Peyer's patch (tissue), 4 donors: ENCODE data around the gene GBP3. TPM values are rescaled to one million over a fixed set of nuclear protein-coding genes. Genes with fewer than 3 reads are reported as not detected.
A peak's percentile ranks its signal among the peaks of the same experiment; 100 is the strongest.

Experiments
- DNase-seq, 3 donors: peaks; one replicate each; pipeline ENCODE4 v3.0.0-alpha.2; 2017 to 2019
- H3K27ac ChIP-seq, 4 donors: fragments of 200-600 bp; sonication (generic); one replicate each; pipeline ENCODE4 v1.5.1; 2016 to 2019
- H3K27me3 ChIP-seq, 2 donors: fragments of 200-600 bp; sonication (generic); one replicate each; pipeline ENCODE4 v1.5.1; 2019
- H3K36me3 ChIP-seq, 3 donors: fragments of 200-600 bp; sonication (generic); one replicate each; pipeline ENCODE4 v1.5.1; 2016 to 2019
- H3K4me1 ChIP-seq, 4 donors: fragments of 200-600 bp; sonication (generic); one replicate each; pipeline ENCODE4 v1.5.1; 2016 to 2019
- H3K4me3 ChIP-seq, 4 donors: fragments of 200-600 bp; sonication (generic); 1 replicate in 3 of 4; 2 replicates in 1 of 4; pipeline ENCODE4 v1.5.1; 2016 to 2019; ENCODE audit warnings: mild to moderate bottlenecking in 1 of 4
- H3K9me3 ChIP-seq, 4 donors: fragments of 200-600 bp; sonication (generic); one replicate each; pipeline ENCODE4 v1.5.1; 2016 to 2019; ENCODE audit warnings: mild to moderate bottlenecking in 1 of 4
- CTCF ChIP-seq, 6 experiments: fragments of 450-650 bp in 4 of 6; fragments of 200-600 bp in 2 of 6; sonication (generic) in 1 of 6; IDR thresholded peaks; one replicate each; pipeline ENCODE4 v1.5.1; 2017 to 2019; ENCODE audit warnings: antibody characterized with exemption in 6 of 6, mild to moderate bottlenecking in 3 of 6, moderate library complexity in 1 of 6
- POLR2A ChIP-seq, 2 donors: fragments of 450-650 bp; IDR thresholded peaks; one replicate each; pipeline ENCODE4 v1.5.1; 2017; ENCODE audit warnings: antibody characterized with exemption in 2 of 2, mild to moderate bottlenecking in 2 of 2, moderate library complexity in 2 of 2
- total RNA-seq, 4 donors: library from RNA; depleted of rRNA; stranded (reverse); fragments of >200 nt; gene quantifications; one replicate each; pipeline ENCODE4 v1.1.0, GENCODE V29; 2016

Gene GBP3
- total RNA-seq = 100 to 1,000 TPM in 2 of 4 donors, 10 to 100 TPM in 2; 47.0 to 180 (median 90.0) TPM

DNA sequence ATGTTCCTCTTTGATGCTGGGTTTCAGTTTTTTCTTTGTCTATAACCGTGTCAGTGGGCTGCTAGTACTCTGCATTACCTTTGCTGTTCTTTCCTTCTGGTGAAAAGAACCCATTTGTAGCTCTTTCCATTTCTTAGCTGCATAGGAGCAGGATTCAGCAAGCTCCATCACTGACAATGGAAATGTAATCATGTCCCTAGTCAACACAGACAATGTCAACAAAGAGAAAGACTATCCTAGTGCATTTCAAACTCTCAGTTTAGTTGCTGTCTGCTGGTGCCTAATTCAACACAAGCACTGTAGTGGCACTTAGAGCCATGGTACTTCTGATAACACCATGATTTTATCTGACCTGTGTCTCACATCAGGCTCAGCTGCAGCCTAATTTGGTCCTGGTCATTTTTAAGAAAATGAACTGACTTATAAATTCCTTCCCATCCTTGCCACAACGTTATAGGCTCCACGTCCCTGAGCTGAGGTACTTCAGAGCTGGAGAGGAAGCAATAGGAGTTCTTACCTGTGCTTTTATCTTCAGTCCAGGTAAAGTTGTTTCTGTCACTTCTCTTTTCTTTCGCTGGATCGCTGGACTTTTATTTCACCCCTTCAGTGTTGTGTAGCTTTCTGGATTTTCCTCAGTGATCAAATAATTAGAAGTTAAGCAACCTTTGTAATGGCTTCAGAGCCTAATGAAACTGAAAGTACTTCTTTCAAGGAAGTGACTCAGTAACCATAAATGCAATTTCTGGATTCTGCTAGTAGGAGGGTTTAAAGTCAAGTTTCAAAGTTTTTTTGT, at the start of gene GBP3:
Gene GBP3, minus strand, starts transcription at position 700 of the 793 bp plus-strand sequence. CDS start 2,145 bp downstream, outside the sequence.
- Histone ChIP-seq H3K4me3 (peak within 1 kb of the TSS; percentile 35 to 59 (median 47)), H3K27me3 (no peaks in the 10 kb centered on the region), H3K4me1 (peaks cover 0 to 11% (median 4%) of the 10 kb centered on the region in 4 donors), H3K36me3 (peaks cover 0 to 24% (median 0%) of the 10 kb centered on the region in 3 donors), H3K9me3 (no peaks in the 10 kb centered on the region), H3K27ac (peak within 1 kb of the TSS; percentile 75 to 86 (median 79))
- DNase-seq = peak in 1 of 3 donors; percentile 21
- TF ChIP-seq CTCF (IDR thresholded peaks at IDR 0.05) = no peak
- peak in 1 of 2 donors; percentile 30 for TF ChIP-seq POLR2A (IDR thresholded peaks at IDR 0.05)

GRCh38 chr1:89070509-89070908, 47.8 kb upstream of the GBP3 start:
- Histone ChIP-seq H3K36me3 (no peaks in the 10 kb centered on the region), H3K4me1 (no peaks in the 10 kb centered on the region), H3K4me3 (peak overlapping the region in 2 of 4 donors; percentile 38 to 43), H3K27me3 (no peaks in the 10 kb centered on the region), H3K9me3 (no peaks in the 10 kb centered on the region), H3K27ac (peak overlapping the region in 2 of 4 donors; percentile 32 to 44)
- DNase-seq = no peak
- no peak for TF ChIP-seq POLR2A (IDR thresholded peaks at IDR 0.05)
- TF ChIP-seq CTCF (IDR thresholded peaks at IDR 0.05) = no peak

DNA sequence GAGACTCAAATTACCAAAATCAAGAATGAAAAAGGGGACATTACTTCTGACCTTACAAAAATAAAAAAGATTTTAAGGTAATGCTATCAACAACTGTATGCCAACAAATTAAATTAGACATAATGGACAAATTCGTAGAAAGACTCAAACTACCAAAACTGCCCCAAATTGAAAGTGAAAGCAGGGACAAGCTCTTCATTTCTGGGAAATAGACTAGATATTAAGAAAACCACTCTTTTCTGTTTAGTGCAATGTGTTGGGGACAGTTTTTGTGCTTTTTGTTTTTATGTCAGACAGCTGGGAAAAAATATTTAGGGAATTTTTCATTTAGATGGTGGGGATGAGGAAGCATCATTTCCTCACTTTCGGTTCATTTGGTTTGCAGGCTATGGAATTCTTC, 47.3 kb upstream of the GBP3 start:
- no peaks in the 10 kb centered on the region for H3K27me3 ChIP-seq
- H3K4me1 ChIP-seq = no peaks in the 10 kb centered on the region
- no peaks in the 10 kb centered on the region for H3K9me3 ChIP-seq
- H3K4me3 ChIP-seq = peak overlapping the region in 3 of 4 donors; percentile 11 to 43 (median 38)
- TF ChIP-seq POLR2A (IDR thresholded peaks at IDR 0.05) (no peak), CTCF (IDR thresholded peaks at IDR 0.05) (no peak)
- no peaks in the 10 kb centered on the region for H3K36me3 ChIP-seq
- peak overlapping the region in 3 of 4 donors; percentile 32 to 44 (median 41) for H3K27ac ChIP-seq
- no peak for DNase-seq

- no peak for TF ChIP-seq CTCF (IDR thresholded peaks at IDR 0.05)
- no peak for TF ChIP-seq POLR2A (IDR thresholded peaks at IDR 0.05)
Measured at GRCh38 chr1:89068291-89068690, 45.6 kb upstream of the GBP3 start.

DNA sequence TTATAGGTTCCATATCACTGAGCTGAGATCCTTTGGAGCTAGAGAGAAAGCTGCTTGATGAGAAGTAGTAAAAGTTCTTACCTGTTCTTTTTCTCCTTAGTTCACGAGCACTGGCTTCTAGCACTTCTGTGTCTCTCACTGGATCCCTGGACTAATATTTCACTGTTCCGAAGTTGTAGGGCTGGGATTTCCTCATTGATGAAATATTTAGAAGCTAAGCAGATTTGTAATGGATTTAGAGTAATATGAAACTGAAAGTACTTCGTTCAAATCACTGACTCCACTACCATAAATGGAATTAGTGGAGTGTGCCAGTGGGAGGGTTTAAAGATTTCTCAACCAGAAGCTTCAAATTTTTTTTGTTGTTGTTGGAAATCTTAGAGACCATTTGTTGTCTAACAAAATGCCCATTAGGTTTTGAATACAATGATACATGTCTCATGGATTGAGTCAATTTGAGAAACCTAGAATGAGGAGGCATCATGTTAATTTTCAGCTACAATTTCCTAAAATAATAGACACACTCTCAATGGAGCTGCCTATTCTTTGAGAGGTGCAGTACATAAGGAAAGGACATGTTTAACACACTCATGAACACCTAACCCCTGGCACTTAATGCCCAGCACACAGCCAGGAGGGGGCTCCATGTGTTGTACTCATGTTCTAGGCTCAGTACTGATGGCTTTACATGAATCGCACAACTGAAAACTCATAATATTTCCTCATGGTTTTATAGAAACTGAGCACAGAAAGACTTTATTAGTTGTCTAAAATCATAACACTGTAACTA, 42.6 kb upstream of the GBP3 start, which contains the start of gene GBP1:
Gene GBP1, minus strand, starts transcription at position 130 of the 790 bp plus-strand sequence. CDS start 1,974 bp downstream, outside the sequence.
- Histone ChIP-seq H3K4me3 (peak within 1 kb of the TSS; percentile 42 to 61 (median 50)), H3K9me3 (no peaks in the 10 kb centered on the region), H3K27ac (peak within 1 kb of the TSS; percentile 70 to 89 (median 82)), H3K36me3 (peaks cover 0 to 3% (median 0%) of the 10 kb centered on the region in 3 donors), H3K27me3 (no peaks in the 10 kb centered on the region), H3K4me1 (peaks cover 0 to 13% (median 0%) of the 10 kb centered on the region in 4 donors)
- no peak for DNase-seq
- TF ChIP-seq POLR2A (IDR thresholded peaks at IDR 0.05) (peak in 1 of 2 donors; percentile 43), CTCF (IDR thresholded peaks at IDR 0.05) (no peak)

More at GRCh38 chr1:89068291-89068690, 45.6 kb upstream of the GBP3 start:
- H3K4me1 ChIP-seq = peaks cover 0 to 7% (median 0%) of the 10 kb centered on the region in 4 donors
- no peak overlapping the region for H3K4me3 ChIP-seq
- H3K27ac ChIP-seq = peak overlapping the region in 1 of 4 donors; percentile 4
- no peaks in the 10 kb centered on the region for H3K27me3 ChIP-seq
- DNase-seq = no peak
- no peaks in the 10 kb centered on the region for H3K36me3 ChIP-seq
- no peaks in the 10 kb centered on the region for H3K9me3 ChIP-seq
